Measurements from ENCODE around the gene CD55. TPM values are rescaled to one million over a fixed set of nuclear protein-coding genes. Genes with fewer than 3 reads are reported as not detected.

Gene CD55
- total RNA-seq, 1 donor from 2014 or later = 60.4 TPM

- TF ChIP-seq CTCF (IDR thresholded peaks at IDR 0.05; ENCODE audit: borderline replicate concordance) = no peak
- Histone ChIP-seq H3K27ac (replicated peaks) (no peak overlapping the region), H3K27me3 (ENCODE audit: low read depth) (no peaks in the 10 kb centered on the region), H3K9me3 (replicated peaks) (no peaks in the 10 kb centered on the region), H3K36me3 (peaks cover 41% of the 10 kb centered on the region), H3K4me1 (no peaks in the 10 kb centered on the region), H3K4me3 (no peak overlapping the region)
- DNase-seq = no peak
- intact Hi-C loops (cut with micrococcal nuclease) = no loop called here
Observed at GRCh38 chr1:207363871-207364270, 42.4 kb downstream of the CD55 start.

- H3K4me3 ChIP-seq = no peak overlapping the region
- no peak overlapping the region for H3K27ac ChIP-seq (replicated peaks)
- H3K36me3 ChIP-seq = peaks cover 40% of the 10 kb centered on the region
- no peaks in the 10 kb centered on the region for H3K4me1 ChIP-seq
- DNase-seq = no peak
- no peaks in the 10 kb centered on the region for H3K27me3 ChIP-seq (ENCODE audit: low read depth)
- intact Hi-C loops (cut with micrococcal nuclease) = no loop called here
- no peaks in the 10 kb centered on the region for H3K9me3 ChIP-seq (replicated peaks)
- TF ChIP-seq CTCF (IDR thresholded peaks at IDR 0.05; ENCODE audit: borderline replicate concordance) = no peak
Observed at GRCh38 chr1:207364614-207365013, 43.1 kb downstream of the CD55 start.

- no peak for DNase-seq
- intact Hi-C loops (cut with micrococcal nuclease) = no loop called here
- Histone ChIP-seq H3K27me3 (ENCODE audit: low read depth) (no peaks in the 10 kb centered on the region), H3K9me3 (replicated peaks) (no peaks in the 10 kb centered on the region), H3K36me3 (peaks cover 36% of the 10 kb centered on the region), H3K4me1 (no peaks in the 10 kb centered on the region), H3K4me3 (no peak overlapping the region), H3K27ac (replicated peaks) (no peak overlapping the region)
- TF ChIP-seq CTCF (IDR thresholded peaks at IDR 0.05; ENCODE audit: borderline replicate concordance) = no peak
Observed at GRCh38 chr1:207365063-207365462, 43.6 kb downstream of the CD55 start.

- H3K9me3 ChIP-seq (replicated peaks) = no peaks in the 10 kb centered on the region
- no peak overlapping the region for H3K4me3 ChIP-seq
- H3K36me3 ChIP-seq = peaks cover 33% of the 10 kb centered on the region
- H3K4me1 ChIP-seq = no peaks in the 10 kb centered on the region
- H3K27ac ChIP-seq (replicated peaks) = no peak overlapping the region
- no peak for DNase-seq
- no peaks in the 10 kb centered on the region for H3K27me3 ChIP-seq (ENCODE audit: low read depth)
- intact Hi-C loops (cut with micrococcal nuclease) = no loop called here
- TF ChIP-seq CTCF (IDR thresholded peaks at IDR 0.05; ENCODE audit: borderline replicate concordance) = no peak
Observed at GRCh38 chr1:207366022-207366421, 44.5 kb downstream of the CD55 start.

GRCh38 chr1:207388721-207389120, 67.2 kb downstream of the CD55 start:
- Histone ChIP-seq H3K4me3 (no peak overlapping the region), H3K27ac (replicated peaks) (no peak overlapping the region), H3K27me3 (ENCODE audit: low read depth) (peaks cover 5% of the 10 kb centered on the region), H3K36me3 (peaks cover 6% of the 10 kb centered on the region), H3K4me1 (no peaks in the 10 kb centered on the region), H3K9me3 (replicated peaks) (peaks cover 23% of the 10 kb centered on the region)
- intact Hi-C loops (cut with micrococcal nuclease) = no loop called here
- DNase-seq = no peak
- TF ChIP-seq CTCF (IDR thresholded peaks at IDR 0.05; ENCODE audit: borderline replicate concordance) = no peak
